Neural cell (in vitro differentiated cells): ENCODE data around the gene SH3BP5L. TPM values are rescaled to one million over a fixed set of nuclear protein-coding genes. Genes with fewer than 3 reads are reported as not detected.

Experiments used
- H2AFZ ChIP-seq: fragments of 200-600, 300-800 bp; sonication (generic), shearing (Covaris generic); 2 replicates; pipeline ENCODE4 v1.6.0; 2014; ENCODE audit warnings: low read depth, mild to moderate bottlenecking, antibody characterized with exemption, low read length, moderate library complexity
- H3F3A ChIP-seq: fragments of 200-600 bp; shearing (Covaris generic); 2 replicates; pipeline ENCODE4 v1.6.1; 2016; ENCODE audit warnings: mild to moderate bottlenecking, moderate library complexity, mixed read lengths, antibody characterized with exemption, low read length; ENCODE audit not compliant: insufficient read depth, poor library complexity, severe bottlenecking
- H3K27ac ChIP-seq: fragments of 200-600, 300-800 bp; sonication (generic), shearing (Covaris generic); 2 replicates; pipeline ENCODE4 v1.5.1; 2014; ENCODE audit warnings: mild to moderate bottlenecking, low read length, moderate library complexity
- H3K27me3 ChIP-seq: fragments of 300-800, 200-600 bp; sonication (generic), shearing (Covaris generic); 2 replicates; pipeline ENCODE4 v1.6.0; 2014; ENCODE audit warnings: mild to moderate bottlenecking, low read depth, low read length, moderate library complexity; ENCODE audit not compliant: insufficient read depth
- H3K36me3 ChIP-seq: fragments of 300-800, 200-600 bp; sonication (generic), shearing (Covaris generic); 2 replicates; pipeline ENCODE4 v1.5.1; 2014; ENCODE audit warnings: mild to moderate bottlenecking, antibody characterized with exemption, low read length, moderate library complexity; ENCODE audit not compliant: insufficient read depth
- H3K4me2 ChIP-seq: fragments of 300-800, 200-600 bp; sonication (generic), shearing (Covaris generic); 2 replicates; pipeline ENCODE4 v1.6.0; 2014; ENCODE audit warnings: mild to moderate bottlenecking, low read length
- H3K4me3 ChIP-seq: fragments of 300-800, 200-600 bp; sonication (generic), shearing (Covaris generic); 2 replicates; pipeline ENCODE4 v1.5.1; 2014; ENCODE audit warnings: mild to moderate bottlenecking, low read length, moderate library complexity
- H3K79me2 ChIP-seq: fragments of 200-600 bp; shearing (Covaris generic); replicated peaks from 2 replicates; pipeline ENCODE4 v1.6.0; 2014; ENCODE audit warnings: mild to moderate bottlenecking, low read length, moderate library complexity; ENCODE audit not compliant: insufficient read depth
- H3K9ac ChIP-seq: fragments of 300-800, 200-600 bp; sonication (generic), shearing (Covaris generic); 2 replicates; pipeline ENCODE4 v1.6.1; 2016; ENCODE audit warnings: mild to moderate bottlenecking, low read length, mixed read lengths
- H3K9me2 ChIP-seq: fragments of 200-600 bp; shearing (Covaris generic); 2 replicates; pipeline ENCODE4 v1.6.1; 2016; ENCODE audit warnings: mild to moderate bottlenecking, low read length, mixed read lengths; ENCODE audit not compliant: insufficient read depth
- H3K9me3 ChIP-seq: fragments of 200-600, 300-800 bp; sonication (generic), shearing (Covaris generic); 2 replicates; pipeline ENCODE4 v1.6.1; 2016; ENCODE audit warnings: mild to moderate bottlenecking, mixed run types, low read length, moderate library complexity, mixed read lengths
- H4K20me1 ChIP-seq: fragments of 200-600 bp; shearing (Covaris generic); 2 replicates; pipeline ENCODE4 v1.6.1; 2016; ENCODE audit warnings: mild to moderate bottlenecking, mixed run types; ENCODE audit not compliant: insufficient read depth
- EP300 ChIP-seq: fragments of 450-650 bp; conservative IDR thresholded peaks from 2 replicates; pipeline ENCODE4 v1.6.1; 2014; ENCODE audit warnings: antibody characterized with exemption, mild to moderate bottlenecking, moderate library complexity; ENCODE audit not compliant: poor library complexity, severe bottlenecking
- EZH2 ChIP-seq: fragments of 200-600, 300-800 bp; shearing (Covaris generic), sonication (generic); IDR thresholded peaks from 2 replicates; pipeline ENCODE4 v1.6.1; 2014; ENCODE audit warnings: antibody characterized with exemption, low read length, borderline replicate concordance, mild to moderate bottlenecking; ENCODE audit not compliant: insufficient read depth, poor library complexity, severe bottlenecking
- MXI1 ChIP-seq: fragments of 450-650 bp; conservative IDR thresholded peaks from 2 replicates; pipeline ENCODE4 v1.6.1; 2014; ENCODE audit warnings: antibody characterized with exemption, mild to moderate bottlenecking; ENCODE audit not compliant: poor library complexity, severe bottlenecking
- POLR2AphosphoS5 ChIP-seq: IDR thresholded peaks from 2 replicates; pipeline ENCODE4 v1.6.1; 2012
- RAD21 ChIP-seq: fragments of 450-650 bp; conservative IDR thresholded peaks from 2 replicates; pipeline ENCODE4 v1.6.1; 2014; ENCODE audit warnings: antibody characterized with exemption, mild to moderate bottlenecking, moderate library complexity
- SMC3 ChIP-seq: fragments of 450-650 bp; conservative IDR thresholded peaks from 2 replicates; pipeline ENCODE4 v1.6.1; 2014; ENCODE audit warnings: antibody characterized with exemption, mild to moderate bottlenecking, moderate library complexity; ENCODE audit not compliant: poor library complexity
- TAF1 ChIP-seq: IDR thresholded peaks from 2 replicates; pipeline ENCODE4 v1.6.1; 2012; ENCODE audit warnings: low read depth
- polyA plus RNA-seq: library from polyadenylated mRNA; depleted of rRNA; stranded (reverse); fragments of >200 nt; gene quantifications from 2 replicates; pipeline ENCODE4 v1.2.3, GENCODE V29; 2014
- TF ChIP-seq, protein P1 (sequence below): fragments of 450-650 bp; IDR thresholded peaks from 2 replicates; pipeline ENCODE4 v1.5.1; 2014; ENCODE audit warnings: antibody characterized with exemption, mild to moderate bottlenecking, moderate library complexity; ENCODE audit not compliant: poor library complexity, severe bottlenecking
- TF ChIP-seq, protein P2 (sequence below): IDR thresholded peaks from 2 replicates; pipeline ENCODE4 v1.6.1; 2012; ENCODE audit warnings: borderline replicate concordance

SH3BP5L gene
- polyA plus RNA-seq, 1 donor from 2014 or later = 38.6 TPM

DNA sequence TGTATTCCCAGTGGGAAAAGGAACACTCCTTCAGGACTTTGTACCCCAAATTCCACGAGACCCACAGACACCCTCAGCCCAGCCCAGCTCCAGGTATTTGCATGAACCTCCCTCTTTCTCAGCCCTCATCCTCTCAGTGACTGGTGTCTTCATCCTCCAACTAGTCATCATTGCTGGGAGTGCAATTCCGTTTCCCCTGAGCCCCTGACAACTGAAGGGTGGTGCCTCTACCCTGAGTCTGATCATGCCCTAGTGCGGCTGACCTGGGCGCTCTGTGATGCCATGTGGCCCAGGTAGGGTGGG lies 36.9 kb upstream of the SH3BP5L start:
- peak overlapping the region; percentile 70 for H2AFZ ChIP-seq
- peak overlapping the region; percentile 70 for H3K4me3 ChIP-seq
- TF ChIP-seq, protein P1, sequence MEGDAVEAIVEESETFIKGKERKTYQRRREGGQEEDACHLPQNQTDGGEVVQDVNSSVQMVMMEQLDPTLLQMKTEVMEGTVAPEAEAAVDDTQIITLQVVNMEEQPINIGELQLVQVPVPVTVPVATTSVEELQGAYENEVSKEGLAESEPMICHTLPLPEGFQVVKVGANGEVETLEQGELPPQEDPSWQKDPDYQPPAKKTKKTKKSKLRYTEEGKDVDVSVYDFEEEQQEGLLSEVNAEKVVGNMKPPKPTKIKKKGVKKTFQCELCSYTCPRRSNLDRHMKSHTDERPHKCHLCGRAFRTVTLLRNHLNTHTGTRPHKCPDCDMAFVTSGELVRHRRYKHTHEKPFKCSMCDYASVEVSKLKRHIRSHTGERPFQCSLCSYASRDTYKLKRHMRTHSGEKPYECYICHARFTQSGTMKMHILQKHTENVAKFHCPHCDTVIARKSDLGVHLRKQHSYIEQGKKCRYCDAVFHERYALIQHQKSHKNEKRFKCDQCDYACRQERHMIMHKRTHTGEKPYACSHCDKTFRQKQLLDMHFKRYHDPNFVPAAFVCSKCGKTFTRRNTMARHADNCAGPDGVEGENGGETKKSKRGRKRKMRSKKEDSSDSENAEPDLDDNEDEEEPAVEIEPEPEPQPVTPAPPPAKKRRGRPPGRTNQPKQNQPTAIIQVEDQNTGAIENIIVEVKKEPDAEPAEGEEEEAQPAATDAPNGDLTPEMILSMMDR = no peak
- no peak for TF ChIP-seq SMC3
- TF ChIP-seq EZH2 = no peak
- TF ChIP-seq TAF1 = no peak
- no peak for TF ChIP-seq EP300
- TF ChIP-seq, protein P2, sequence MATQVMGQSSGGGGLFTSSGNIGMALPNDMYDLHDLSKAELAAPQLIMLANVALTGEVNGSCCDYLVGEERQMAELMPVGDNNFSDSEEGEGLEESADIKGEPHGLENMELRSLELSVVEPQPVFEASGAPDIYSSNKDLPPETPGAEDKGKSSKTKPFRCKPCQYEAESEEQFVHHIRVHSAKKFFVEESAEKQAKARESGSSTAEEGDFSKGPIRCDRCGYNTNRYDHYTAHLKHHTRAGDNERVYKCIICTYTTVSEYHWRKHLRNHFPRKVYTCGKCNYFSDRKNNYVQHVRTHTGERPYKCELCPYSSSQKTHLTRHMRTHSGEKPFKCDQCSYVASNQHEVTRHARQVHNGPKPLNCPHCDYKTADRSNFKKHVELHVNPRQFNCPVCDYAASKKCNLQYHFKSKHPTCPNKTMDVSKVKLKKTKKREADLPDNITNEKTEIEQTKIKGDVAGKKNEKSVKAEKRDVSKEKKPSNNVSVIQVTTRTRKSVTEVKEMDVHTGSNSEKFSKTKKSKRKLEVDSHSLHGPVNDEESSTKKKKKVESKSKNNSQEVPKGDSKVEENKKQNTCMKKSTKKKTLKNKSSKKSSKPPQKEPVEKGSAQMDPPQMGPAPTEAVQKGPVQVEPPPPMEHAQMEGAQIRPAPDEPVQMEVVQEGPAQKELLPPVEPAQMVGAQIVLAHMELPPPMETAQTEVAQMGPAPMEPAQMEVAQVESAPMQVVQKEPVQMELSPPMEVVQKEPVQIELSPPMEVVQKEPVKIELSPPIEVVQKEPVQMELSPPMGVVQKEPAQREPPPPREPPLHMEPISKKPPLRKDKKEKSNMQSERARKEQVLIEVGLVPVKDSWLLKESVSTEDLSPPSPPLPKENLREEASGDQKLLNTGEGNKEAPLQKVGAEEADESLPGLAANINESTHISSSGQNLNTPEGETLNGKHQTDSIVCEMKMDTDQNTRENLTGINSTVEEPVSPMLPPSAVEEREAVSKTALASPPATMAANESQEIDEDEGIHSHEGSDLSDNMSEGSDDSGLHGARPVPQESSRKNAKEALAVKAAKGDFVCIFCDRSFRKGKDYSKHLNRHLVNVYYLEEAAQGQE = no peak
- TF ChIP-seq MXI1 = no peak
- TF ChIP-seq RAD21 = no peak
- no peak for TF ChIP-seq POLR2AphosphoS5
- H3F3A ChIP-seq = no peaks in the 10 kb centered on the region
- peak overlapping the region; percentile 64 for H3K9ac ChIP-seq
- H4K20me1 ChIP-seq = no peaks in the 10 kb centered on the region
- no peaks in the 10 kb centered on the region for H3K79me2 ChIP-seq
- no peaks in the 10 kb centered on the region for H3K36me3 ChIP-seq
- no peaks in the 10 kb centered on the region for H3K9me2 ChIP-seq
- peaks cover 8% of the 10 kb centered on the region for H3K27me3 ChIP-seq
- H3K4me2 ChIP-seq = peak overlapping the region; percentile 46
- no peaks in the 10 kb centered on the region for H3K9me3 ChIP-seq
- H3K27ac ChIP-seq = peak overlapping the region; percentile 45

GRCh38 chr1:248861616-248862015 lies 35.9 kb upstream of the SH3BP5L start:
- Histone ChIP-seq H3K27me3 (peaks cover 8% of the 10 kb centered on the region), H4K20me1 (no peaks in the 10 kb centered on the region), H3K9ac (no peak overlapping the region), H3K27ac (no peak overlapping the region), H3K36me3 (no peaks in the 10 kb centered on the region), H3K79me2 (no peaks in the 10 kb centered on the region), H3K4me3 (no peak overlapping the region), H3K4me2 (no peak overlapping the region), H3K9me3 (no peaks in the 10 kb centered on the region), H3K9me2 (no peaks in the 10 kb centered on the region), H3F3A (no peaks in the 10 kb centered on the region), H2AFZ (no peak overlapping the region)
- TF ChIP-seq EZH2 (no peak), SMC3 (no peak), POLR2AphosphoS5 (no peak), EP300 (no peak), TAF1 (no peak), RAD21 (no peak), MXI1 (no peak)
- TF ChIP-seq, protein P2 = no peak
- TF ChIP-seq, protein P1 = no peak
